ENCODE measurements around the gene HNMT. TPM values are rescaled to one million over a fixed set of nuclear protein-coding genes. Genes with fewer than 3 reads are reported as not detected.

HNMT gene
- total and polyA plus RNA-seq, 7 donors: 3.5 to 7.3 (median 5.2) TPM

DNA sequence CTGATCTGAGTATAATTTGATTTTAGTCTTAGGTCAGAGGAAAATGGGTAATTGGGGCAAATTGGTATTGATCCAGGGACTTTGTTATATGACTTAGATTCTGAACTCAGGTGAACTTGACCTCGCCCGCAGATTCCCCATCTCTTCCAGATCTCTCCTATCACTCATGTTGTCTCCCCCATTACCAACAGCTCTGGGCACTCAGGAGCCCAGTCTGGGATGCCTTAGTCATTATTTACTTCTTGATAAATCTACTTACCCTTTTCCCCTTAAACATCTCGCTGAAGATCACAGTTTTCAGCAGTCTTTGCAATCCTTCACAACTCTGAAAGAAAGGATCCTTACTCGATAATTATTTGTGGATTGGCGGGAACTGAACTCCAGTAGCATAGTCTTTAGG is 19.6 kb upstream of the HNMT start:
- no peaks in the 10 kb centered on the region for H3K4me1 ChIP-seq
- no peak for DNase-seq
- no peaks in the 10 kb centered on the region for H3K27me3 ChIP-seq (ENCODE audit: insufficient read depth in 3 of 3, low read length in 2 of 3)
- H3K4me3 ChIP-seq: no peak overlapping the region
- H3K36me3 ChIP-seq (ENCODE audit: insufficient read depth in 1 of 2, low read depth in 1 of 2): no peaks in the 10 kb centered on the region
- H3K27ac ChIP-seq: no peak overlapping the region
- no peak for ATAC-seq
- intact Hi-C loops (cut with DNase I): loop anchor here in 1 of 2 donors (5.0 to 10.0 kb wide), 3 partner anchors 150 to 840 kb away; partner anchors contain the start of gene NXPH2
- WGBS, 3 donors: 74 to 96% (median 94%) methylated on average over 5 of the region's 5 CpGs
- TF ChIP-seq, protein P1, sequence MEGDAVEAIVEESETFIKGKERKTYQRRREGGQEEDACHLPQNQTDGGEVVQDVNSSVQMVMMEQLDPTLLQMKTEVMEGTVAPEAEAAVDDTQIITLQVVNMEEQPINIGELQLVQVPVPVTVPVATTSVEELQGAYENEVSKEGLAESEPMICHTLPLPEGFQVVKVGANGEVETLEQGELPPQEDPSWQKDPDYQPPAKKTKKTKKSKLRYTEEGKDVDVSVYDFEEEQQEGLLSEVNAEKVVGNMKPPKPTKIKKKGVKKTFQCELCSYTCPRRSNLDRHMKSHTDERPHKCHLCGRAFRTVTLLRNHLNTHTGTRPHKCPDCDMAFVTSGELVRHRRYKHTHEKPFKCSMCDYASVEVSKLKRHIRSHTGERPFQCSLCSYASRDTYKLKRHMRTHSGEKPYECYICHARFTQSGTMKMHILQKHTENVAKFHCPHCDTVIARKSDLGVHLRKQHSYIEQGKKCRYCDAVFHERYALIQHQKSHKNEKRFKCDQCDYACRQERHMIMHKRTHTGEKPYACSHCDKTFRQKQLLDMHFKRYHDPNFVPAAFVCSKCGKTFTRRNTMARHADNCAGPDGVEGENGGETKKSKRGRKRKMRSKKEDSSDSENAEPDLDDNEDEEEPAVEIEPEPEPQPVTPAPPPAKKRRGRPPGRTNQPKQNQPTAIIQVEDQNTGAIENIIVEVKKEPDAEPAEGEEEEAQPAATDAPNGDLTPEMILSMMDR (IDR thresholded peaks at IDR 0.05): no peak
- no peaks in the 10 kb centered on the region for H3K9me3 ChIP-seq

DNA sequence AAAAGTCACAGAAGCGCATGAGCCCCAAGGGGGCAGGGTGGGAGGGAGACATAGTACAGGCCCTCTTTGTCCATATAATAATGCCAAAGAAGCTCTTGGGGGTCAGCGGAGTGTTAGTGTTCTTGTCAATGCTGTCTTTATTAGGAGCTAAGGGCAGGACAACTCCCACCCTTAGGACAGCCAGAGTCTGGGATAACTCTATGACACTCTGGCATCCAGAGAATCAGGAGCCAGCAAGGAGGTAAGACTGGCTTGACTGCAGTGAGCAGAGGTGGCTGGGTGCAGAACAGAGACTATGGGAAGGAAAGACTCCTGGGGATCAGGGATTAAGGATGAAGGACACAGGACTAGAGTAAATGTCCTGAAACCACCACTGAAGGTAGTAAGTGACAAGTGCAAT is 19.0 kb upstream of the HNMT start:
- H3K27ac ChIP-seq: no peak overlapping the region
- no peak overlapping the region for H3K4me3 ChIP-seq
- TF ChIP-seq, protein P1 (IDR thresholded peaks at IDR 0.05): no peak
- H3K27me3 ChIP-seq (ENCODE audit: insufficient read depth in 3 of 3, low read length in 2 of 3): no peaks in the 10 kb centered on the region
- H3K36me3 ChIP-seq (ENCODE audit: insufficient read depth in 1 of 2, low read depth in 1 of 2): no peaks in the 10 kb centered on the region
- no peak for DNase-seq
- H3K4me1 ChIP-seq: no peaks in the 10 kb centered on the region
- intact Hi-C loops (cut with DNase I): loop anchor here in 1 of 2 donors (5.0 to 10.0 kb wide), 3 partner anchors 150 to 840 kb away; partner anchors contain the start of gene NXPH2
- WGBS, 3 donors: 48 to 98% (median 97%) methylated on average over 2 of the region's 2 CpGs
- H3K9me3 ChIP-seq: no peaks in the 10 kb centered on the region
- no peak for ATAC-seq

DNA sequence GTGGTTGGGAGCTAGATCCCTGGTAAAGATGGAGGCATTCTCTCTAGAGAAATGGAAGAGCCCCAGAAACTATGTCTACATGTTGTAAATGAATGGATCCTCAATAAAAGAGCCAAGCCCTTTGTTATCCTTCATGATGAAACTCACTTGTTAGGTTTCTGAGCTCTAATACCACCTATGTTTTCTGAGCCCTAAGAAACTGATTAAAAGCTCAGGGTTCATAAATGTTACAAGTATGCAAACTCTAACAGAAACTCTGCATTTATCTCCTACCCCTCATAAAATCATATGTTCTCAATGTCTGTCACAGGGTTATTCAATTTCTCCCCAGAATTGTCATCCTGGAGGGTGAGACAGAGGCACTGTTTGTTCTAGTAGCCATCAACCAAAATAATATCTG is 18.0 kb upstream of the HNMT start:
- no peak overlapping the region for H3K4me3 ChIP-seq
- TF ChIP-seq, protein P1 (IDR thresholded peaks at IDR 0.05): no peak
- no peaks in the 10 kb centered on the region for H3K36me3 ChIP-seq (ENCODE audit: insufficient read depth in 1 of 2, low read depth in 1 of 2)
- intact Hi-C loops (cut with DNase I): loop anchor here in 1 of 2 donors (5.0 to 10.0 kb wide), 3 partner anchors 149 to 839 kb away; partner anchors contain the start of gene NXPH2
- DNase-seq (no peak), ATAC-seq (no peak)
- no peak overlapping the region for H3K27ac ChIP-seq
- H3K4me1 ChIP-seq: no peaks in the 10 kb centered on the region
- no peaks in the 10 kb centered on the region for H3K27me3 ChIP-seq (ENCODE audit: insufficient read depth in 3 of 3, low read length in 2 of 3)
- H3K9me3 ChIP-seq: no peaks in the 10 kb centered on the region

DNA sequence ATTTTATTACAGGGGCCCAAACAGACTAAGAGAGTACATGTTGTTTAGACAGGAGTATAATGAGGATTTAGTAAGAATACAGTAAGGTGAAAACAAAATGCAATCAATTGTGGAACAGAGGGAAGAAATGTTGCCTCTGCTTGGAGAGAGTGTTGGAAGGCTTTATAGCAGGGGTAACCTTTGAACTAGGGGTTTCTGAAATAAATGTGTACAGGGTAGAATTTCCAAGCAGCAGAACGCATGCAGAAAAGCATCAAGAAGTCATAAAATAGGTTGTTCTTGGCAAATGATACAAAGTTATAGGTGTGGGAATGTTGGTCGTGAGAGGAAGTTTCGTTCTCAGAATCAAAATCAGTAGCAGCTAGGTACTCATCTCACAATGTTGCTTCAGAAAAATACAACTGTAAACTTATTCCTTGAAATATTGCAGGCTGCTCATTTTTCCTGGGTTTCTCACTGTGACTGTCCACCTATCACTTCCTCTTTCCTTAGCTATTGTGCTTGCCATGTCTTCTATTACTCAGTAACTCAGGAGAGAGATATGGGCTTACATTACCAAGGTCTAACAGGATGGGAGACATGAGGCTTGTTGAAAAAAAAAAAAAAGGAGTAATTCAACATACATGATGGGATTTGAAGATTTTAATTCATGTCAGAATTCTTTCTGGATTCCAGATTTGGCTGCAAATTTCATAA is 17.1 kb upstream of the HNMT start:
- DNase-seq (no peak), ATAC-seq (no peak)
- no peaks in the 10 kb centered on the region for H3K36me3 ChIP-seq (ENCODE audit: insufficient read depth in 1 of 2, low read depth in 1 of 2)
- TF ChIP-seq, protein P1 (IDR thresholded peaks at IDR 0.05): no peak
- H3K4me1 ChIP-seq: no peaks in the 10 kb centered on the region
- H3K27ac ChIP-seq: no peak overlapping the region
- WGBS, 3 donors: 89 to 94% (median 92%) methylated on average over 3 of the region's 3 CpGs
- no peaks in the 10 kb centered on the region for H3K9me3 ChIP-seq
- intact Hi-C loops (cut with DNase I): loop anchor here in 1 of 2 donors (5.0 to 10.0 kb wide), 3 partner anchors 148 to 838 kb away; partner anchors contain the start of gene NXPH2
- no peaks in the 10 kb centered on the region for H3K27me3 ChIP-seq (ENCODE audit: insufficient read depth in 3 of 3, low read length in 2 of 3)
- H3K4me3 ChIP-seq: no peak overlapping the region
